GM12878 (cell line): ENCODE results near the gene TNFRSF8. TPM values are rescaled to one million over a fixed set of nuclear protein-coding genes. Genes with fewer than 3 reads are reported as not detected.

ENCODE experiments used
- CHD2 ChIP-seq: IDR thresholded peaks from 2 replicates; pipeline ENCODE4 v1.6.1; 2011; ENCODE audit warnings: low read depth, low read length, improper control_type of control experiment, borderline replicate concordance
- DPF2 ChIP-seq: fragments of 450-650 bp; IDR thresholded peaks from 2 replicates; pipeline ENCODE4 v1.6.1; 2017; ENCODE audit warnings: mild to moderate bottlenecking
- GABPA ChIP-seq: IDR thresholded peaks from 2 replicates; pipeline ENCODE4 v1.6.1; 2014; ENCODE audit warnings: antibody characterized with exemption, low read depth, mild to moderate bottlenecking, inconsistent platforms
- MEF2B ChIP-seq: fragments of 450-650 bp; IDR thresholded peaks from 2 replicates; pipeline ENCODE4 v1.6.1; 2018; ENCODE audit warnings: mild to moderate bottlenecking, moderate library complexity; ENCODE audit not compliant: partially characterized antibody, poor library complexity, severe bottlenecking
- MYC ChIP-seq: IDR thresholded peaks from 2 replicates; pipeline ENCODE4 v1.6.1; 2011; ENCODE audit warnings: mild to moderate bottlenecking, low read length, moderate library complexity, inconsistent platforms; ENCODE audit not compliant: insufficient read depth, insufficient replicate concordance, insufficient read length, severe bottlenecking
- NR2F1 ChIP-seq: fragments of 450-650 bp; conservative IDR thresholded peaks from 2 replicates; pipeline ENCODE4 v1.6.1; 2017; ENCODE audit warnings: mild to moderate bottlenecking
- NRF1 ChIP-seq: conservative IDR thresholded peaks from 2 replicates; pipeline ENCODE4 v1.6.1; 2011; ENCODE audit warnings: mild to moderate bottlenecking, low read depth, low read length, improper control_type of control experiment
- PML ChIP-seq: IDR thresholded peaks from 2 replicates; pipeline ENCODE4 v1.6.1; 2012; ENCODE audit warnings: low read length, inconsistent platforms
- POLR2A ChIP-seq: IDR thresholded peaks from 2 replicates; pipeline ENCODE4 v1.6.1; 2011; ENCODE audit warnings: low read depth, mild to moderate bottlenecking, low read length
- RAD51 ChIP-seq: fragments of 450-650 bp; IDR thresholded peaks from 2 replicates; pipeline ENCODE4 v1.6.1; 2016; ENCODE audit warnings: moderate library complexity, mild to moderate bottlenecking, inconsistent platforms
- TARDBP ChIP-seq: IDR thresholded peaks from 2 replicates; pipeline ENCODE4 v1.6.1; 2016; ENCODE audit warnings: borderline replicate concordance
- TCF12 ChIP-seq: IDR thresholded peaks from 2 replicates; pipeline ENCODE4 v1.6.1; 2011; ENCODE audit warnings: low read depth, mild to moderate bottlenecking, low read length
- polyA plus RNA-seq, 11 experiments: library from polyadenylated mRNA; depleted of rRNA in 4 of 11; unstranded in 6 of 11; stranded (reverse) in 5 of 11; fragments of >200 nt; fragmentation: Nextera tagmentation in 4 of 11; fragmentation: Illumina TruSeq in 1 of 11; extraction: Ambion mirVana in 4 of 11; extraction: Trizol in 1 of 11; gene quantifications; 1 replicate in 1 of 11; 2 replicates in 10 of 11; pipeline versions ENCODE4 v1.2.1 to v1.2.3, GENCODE V29; 2011 to 2016; ENCODE audit warnings: inconsistent platforms in 2 of 11, missing spikeins in 2 of 11, low read depth in 1 of 11
- total RNA-seq, 4 experiments: library from RNA; depleted of rRNA in 3 of 4; stranded (reverse); fragments of >200 nt in 3 of 4; fragmentation: Illumina TruSeq in 1 of 4; extraction: Trizol in 1 of 4; gene quantifications; 2 replicates each; pipeline versions ENCODE4 v1.2.1 to v1.2.3, GENCODE V29; 2013 to 2021
- TF ChIP-seq, protein P1 (sequence below): fragments of 450-650 bp; IDR thresholded peaks from 2 replicates; pipeline ENCODE4 v1.6.1; 2017; ENCODE audit warnings: low read depth, mild to moderate bottlenecking, moderate library complexity
- TF ChIP-seq, protein P2 (sequence below), 3 experiments: IDR thresholded peaks in 2 of 3; conservative IDR thresholded peaks in 1 of 3; 2 replicates each; pipeline ENCODE4 v1.5.1; 2011; ENCODE audit warnings: low read depth in 3 of 3, low read length in 3 of 3, mild to moderate bottlenecking in 3 of 3, control low read depth in 2 of 3, moderate library complexity in 2 of 3, inconsistent platforms in 1 of 3, mixed read lengths in 1 of 3; ENCODE audit not compliant: control insufficient read depth in 2 of 3, insufficient read depth in 1 of 3; ENCODE audit errors: extremely low read depth in 1 of 3
- TF ChIP-seq, protein P3 (sequence below): fragments of 450-650 bp; IDR thresholded peaks from 2 replicates; pipeline ENCODE4 v1.6.1; 2017; ENCODE audit warnings: mild to moderate bottlenecking, moderate library complexity
- TF ChIP-seq, protein P4 (sequence below): IDR thresholded peaks from 2 replicates; pipeline ENCODE4 v1.6.1; 2011; ENCODE audit warnings: mild to moderate bottlenecking, low read depth, low read length, moderate library complexity; ENCODE audit not compliant: insufficient replicate concordance
- TF ChIP-seq, protein P5 (sequence below): IDR thresholded peaks from 2 replicates; pipeline ENCODE4 v1.6.1; 2012; ENCODE audit warnings: low read depth, low read length, improper control_type of control experiment

The TNFRSF8 gene
- total and polyA plus RNA-seq, 10 of the 15 experiments (the other 5 are each of a cell fraction or from before 2014, with no cell fraction given) = 9.8 to 114 (median 58.8) TPM

DNA sequence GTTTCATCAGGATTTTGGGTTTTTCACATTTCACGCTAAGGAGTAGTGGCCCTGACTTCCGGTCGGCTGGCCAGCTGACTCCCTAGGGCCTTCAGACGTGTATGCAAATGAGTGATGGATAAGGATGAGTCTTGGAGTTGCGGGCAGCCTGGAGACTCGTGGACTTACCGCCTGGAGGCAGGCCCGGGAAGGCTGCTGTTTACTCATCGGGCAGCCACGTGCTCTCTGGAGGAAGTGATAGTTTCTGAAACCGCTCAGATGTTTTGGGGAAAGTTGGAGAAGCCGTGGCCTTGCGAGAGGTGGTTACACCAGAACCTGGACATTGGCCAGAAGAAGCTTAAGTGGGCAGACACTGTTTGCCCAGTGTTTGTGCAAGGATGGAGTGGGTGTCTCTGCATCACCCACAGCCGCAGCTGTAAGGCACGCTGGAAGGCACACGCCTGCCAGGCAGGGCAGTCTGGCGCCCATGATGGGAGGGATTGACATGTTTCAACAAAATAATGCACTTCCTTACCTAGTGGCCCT lies 80.6 kb downstream of the TNFRSF8 start (continued):
- TF ChIP-seq, protein P1, sequence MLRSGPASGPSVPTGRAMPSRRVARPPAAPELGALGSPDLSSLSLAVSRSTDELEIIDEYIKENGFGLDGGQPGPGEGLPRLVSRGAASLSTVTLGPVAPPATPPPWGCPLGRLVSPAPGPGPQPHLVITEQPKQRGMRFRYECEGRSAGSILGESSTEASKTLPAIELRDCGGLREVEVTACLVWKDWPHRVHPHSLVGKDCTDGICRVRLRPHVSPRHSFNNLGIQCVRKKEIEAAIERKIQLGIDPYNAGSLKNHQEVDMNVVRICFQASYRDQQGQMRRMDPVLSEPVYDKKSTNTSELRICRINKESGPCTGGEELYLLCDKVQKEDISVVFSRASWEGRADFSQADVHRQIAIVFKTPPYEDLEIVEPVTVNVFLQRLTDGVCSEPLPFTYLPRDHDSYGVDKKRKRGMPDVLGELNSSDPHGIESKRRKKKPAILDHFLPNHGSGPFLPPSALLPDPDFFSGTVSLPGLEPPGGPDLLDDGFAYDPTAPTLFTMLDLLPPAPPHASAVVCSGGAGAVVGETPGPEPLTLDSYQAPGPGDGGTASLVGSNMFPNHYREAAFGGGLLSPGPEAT = peak; percentile 67
- TF ChIP-seq POLR2A = peak; percentile 52; the same call in 1 of the 2 replicates
- no peak for TF ChIP-seq CHD2
- TF ChIP-seq, protein P2, sequence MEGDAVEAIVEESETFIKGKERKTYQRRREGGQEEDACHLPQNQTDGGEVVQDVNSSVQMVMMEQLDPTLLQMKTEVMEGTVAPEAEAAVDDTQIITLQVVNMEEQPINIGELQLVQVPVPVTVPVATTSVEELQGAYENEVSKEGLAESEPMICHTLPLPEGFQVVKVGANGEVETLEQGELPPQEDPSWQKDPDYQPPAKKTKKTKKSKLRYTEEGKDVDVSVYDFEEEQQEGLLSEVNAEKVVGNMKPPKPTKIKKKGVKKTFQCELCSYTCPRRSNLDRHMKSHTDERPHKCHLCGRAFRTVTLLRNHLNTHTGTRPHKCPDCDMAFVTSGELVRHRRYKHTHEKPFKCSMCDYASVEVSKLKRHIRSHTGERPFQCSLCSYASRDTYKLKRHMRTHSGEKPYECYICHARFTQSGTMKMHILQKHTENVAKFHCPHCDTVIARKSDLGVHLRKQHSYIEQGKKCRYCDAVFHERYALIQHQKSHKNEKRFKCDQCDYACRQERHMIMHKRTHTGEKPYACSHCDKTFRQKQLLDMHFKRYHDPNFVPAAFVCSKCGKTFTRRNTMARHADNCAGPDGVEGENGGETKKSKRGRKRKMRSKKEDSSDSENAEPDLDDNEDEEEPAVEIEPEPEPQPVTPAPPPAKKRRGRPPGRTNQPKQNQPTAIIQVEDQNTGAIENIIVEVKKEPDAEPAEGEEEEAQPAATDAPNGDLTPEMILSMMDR (IDR thresholded peaks at IDR 0.05 in 2 of 3, conservative IDR thresholded peaks at IDR 0.05 in 1 of 3; ENCODE audit: control insufficient read depth in 2 of 3, extremely low read depth in 1 of 3, insufficient read depth in 1 of 3, low read depth in 3 of 3, low read length in 3 of 3) = peak in 1 of 3 experiments; percentile 21; a peak in 2 of 6 replicates
- TF ChIP-seq, protein P3, sequence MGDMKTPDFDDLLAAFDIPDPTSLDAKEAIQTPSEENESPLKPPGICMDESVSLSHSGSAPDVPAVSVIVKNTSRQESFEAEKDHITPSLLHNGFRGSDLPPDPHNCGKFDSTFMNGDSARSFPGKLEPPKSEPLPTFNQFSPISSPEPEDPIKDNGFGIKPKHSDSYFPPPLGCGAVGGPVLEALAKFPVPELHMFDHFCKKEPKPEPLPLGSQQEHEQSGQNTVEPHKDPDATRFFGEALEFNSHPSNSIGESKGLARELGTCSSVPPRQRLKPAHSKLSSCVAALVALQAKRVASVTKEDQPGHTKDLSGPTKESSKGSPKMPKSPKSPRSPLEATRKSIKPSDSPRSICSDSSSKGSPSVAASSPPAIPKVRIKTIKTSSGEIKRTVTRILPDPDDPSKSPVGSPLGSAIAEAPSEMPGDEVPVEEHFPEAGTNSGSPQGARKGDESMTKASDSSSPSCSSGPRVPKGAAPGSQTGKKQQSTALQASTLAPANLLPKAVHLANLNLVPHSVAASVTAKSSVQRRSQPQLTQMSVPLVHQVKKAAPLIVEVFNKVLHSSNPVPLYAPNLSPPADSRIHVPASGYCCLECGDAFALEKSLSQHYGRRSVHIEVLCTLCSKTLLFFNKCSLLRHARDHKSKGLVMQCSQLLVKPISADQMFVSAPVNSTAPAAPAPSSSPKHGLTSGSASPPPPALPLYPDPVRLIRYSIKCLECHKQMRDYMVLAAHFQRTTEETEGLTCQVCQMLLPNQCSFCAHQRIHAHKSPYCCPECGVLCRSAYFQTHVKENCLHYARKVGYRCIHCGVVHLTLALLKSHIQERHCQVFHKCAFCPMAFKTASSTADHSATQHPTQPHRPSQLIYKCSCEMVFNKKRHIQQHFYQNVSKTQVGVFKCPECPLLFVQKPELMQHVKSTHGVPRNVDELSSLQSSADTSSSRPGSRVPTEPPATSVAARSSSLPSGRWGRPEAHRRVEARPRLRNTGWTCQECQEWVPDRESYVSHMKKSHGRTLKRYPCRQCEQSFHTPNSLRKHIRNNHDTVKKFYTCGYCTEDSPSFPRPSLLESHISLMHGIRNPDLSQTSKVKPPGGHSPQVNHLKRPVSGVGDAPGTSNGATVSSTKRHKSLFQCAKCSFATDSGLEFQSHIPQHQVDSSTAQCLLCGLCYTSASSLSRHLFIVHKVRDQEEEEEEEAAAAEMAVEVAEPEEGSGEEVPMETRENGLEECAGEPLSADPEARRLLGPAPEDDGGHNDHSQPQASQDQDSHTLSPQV = 0 out of 2 replicates have a peak, but pooled peaks have one; percentile 21
- TF ChIP-seq MEF2B = peak; percentile 54
- peak; percentile 73 for TF ChIP-seq DPF2
- TF ChIP-seq, protein P4, sequence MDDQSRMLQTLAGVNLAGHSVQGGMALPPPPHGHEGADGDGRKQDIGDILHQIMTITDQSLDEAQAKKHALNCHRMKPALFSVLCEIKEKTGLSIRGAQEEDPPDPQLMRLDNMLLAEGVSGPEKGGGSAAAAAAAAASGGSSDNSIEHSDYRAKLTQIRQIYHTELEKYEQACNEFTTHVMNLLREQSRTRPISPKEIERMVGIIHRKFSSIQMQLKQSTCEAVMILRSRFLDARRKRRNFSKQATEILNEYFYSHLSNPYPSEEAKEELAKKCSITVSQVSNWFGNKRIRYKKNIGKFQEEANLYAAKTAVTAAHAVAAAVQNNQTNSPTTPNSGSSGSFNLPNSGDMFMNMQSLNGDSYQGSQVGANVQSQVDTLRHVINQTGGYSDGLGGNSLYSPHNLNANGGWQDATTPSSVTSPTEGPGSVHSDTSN = no peak
- peak; percentile 34; the same call in 1 of the 2 replicates for TF ChIP-seq PML
- TF ChIP-seq NRF1 = no peak
- 0 out of 2 replicates have a peak, but pooled peaks have one; percentile 2 for TF ChIP-seq TCF12
- TF ChIP-seq GABPA = no peak
- TF ChIP-seq, protein P5, sequence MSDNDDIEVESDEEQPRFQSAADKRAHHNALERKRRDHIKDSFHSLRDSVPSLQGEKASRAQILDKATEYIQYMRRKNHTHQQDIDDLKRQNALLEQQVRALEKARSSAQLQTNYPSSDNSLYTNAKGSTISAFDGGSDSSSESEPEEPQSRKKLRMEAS = peak; percentile 84
- TF ChIP-seq RAD51 = peak; percentile 73
- no peak for TF ChIP-seq MYC
- no peak for TF ChIP-seq TARDBP
- 0 out of 2 replicates have a peak, but pooled peaks have one; percentile 10 for TF ChIP-seq NR2F1
- TF ChIP-seq, all 136 proteins: peak for 27
